Erythroblast (primary cell): ENCODE data around the gene SRF.
"Not testable (repeated sequence)": the region's sequence is repeated elsewhere in the genome, so short reads cannot be mapped to it uniquely, and the experiment has no call there.

ENCODE experiments used
- DNase-seq, 2 experiments: peaks; one replicate each; lab custom pipeline; 2025; lab: John Stamatoyannopoulos, UW
- GATA1 ChIP-seq: IDR thresholded peaks from 2 replicates; pipeline ENCODE4 v1.6.1; 2011; ENCODE audit warnings: low read depth, mild to moderate bottlenecking, control low read depth, low read length, moderate library complexity
- POLR2A ChIP-seq: IDR thresholded peaks from 2 replicates; pipeline ENCODE4 v1.6.1; 2011; ENCODE audit warnings: mild to moderate bottlenecking, low read length

SRF gene

GRCh38 chr6:43170931-43171706 lies at the start of gene SRF:
Gene SRF (plus strand): TSS chr6:43171269. CDS start chr6:43171657, 388 bp downstream.
- DNase-seq, result peak; percentile 99
- TF ChIP-seq GATA1 (no peak), POLR2A (peak; percentile 89)

GRCh38 chr6:43122146-43122545 lies 48.9 kb upstream of the SRF start:
- TF ChIP-seq GATA1 (no peak), POLR2A (no peak)
- no peak for DNase-seq

- DNase-seq, result no peak
- TF ChIP-seq GATA1, result no peak
Measured at GRCh38 chr6:43123461-43124314, 47.4 kb upstream of the SRF start.

- no peak for TF ChIP-seq GATA1
- no peak for TF ChIP-seq POLR2A
- DNase-seq, result no peak
Measured at GRCh38 chr6:43124481-43124880, 46.6 kb upstream of the SRF start.

DNA sequence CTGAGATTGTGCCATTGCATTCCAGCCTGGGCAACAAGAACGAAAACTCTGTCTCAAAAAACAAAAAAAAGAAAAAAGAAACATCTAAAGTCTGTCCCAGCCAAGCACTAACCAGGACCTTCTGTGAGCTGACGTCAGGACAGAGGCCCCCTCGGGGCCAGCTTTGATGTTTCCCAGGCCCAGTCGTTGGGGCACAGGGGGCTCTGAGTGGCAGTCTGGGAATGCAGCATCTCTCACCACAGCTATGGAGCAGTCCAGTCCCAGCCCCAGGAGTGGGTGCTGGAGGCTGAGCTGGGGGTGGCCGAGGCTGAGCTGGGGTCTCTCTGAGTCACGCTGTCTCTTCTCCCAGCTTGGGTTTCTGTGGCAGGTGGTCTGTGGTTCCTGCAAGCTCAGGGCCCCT lies 46.0 kb upstream of the SRF start:
- no peak for DNase-seq
- TF ChIP-seq POLR2A (no peak), GATA1 (no peak)

GRCh38 chr6:43125555-43125954 lies 45.5 kb upstream of the SRF start:
- DNase-seq, result no peak

GRCh38 chr6:43127180-43127579 lies 43.9 kb upstream of the SRF start:
- no peak for DNase-seq
- TF ChIP-seq GATA1, result no peak

More at GRCh38 chr6:43125555-43125954, 45.5 kb upstream of the SRF start:
- TF ChIP-seq GATA1, result no peak
- TF ChIP-seq POLR2A, result no peak

GRCh38 chr6:43127877-43128276 lies 43.2 kb upstream of the SRF start:
- TF ChIP-seq POLR2A, result no peak
- no peak for DNase-seq

- DNase-seq, result no peak
- TF ChIP-seq POLR2A, result no peak
- no peak for TF ChIP-seq GATA1
Measured at GRCh38 chr6:43128926-43129325, 42.1 kb upstream of the SRF start.

- peak; percentile 31 to 47 for DNase-seq
- TF ChIP-seq GATA1 (no peak), POLR2A (no peak)
Measured at GRCh38 chr6:43129434-43130194, 41.5 kb upstream of the SRF start.

DNA sequence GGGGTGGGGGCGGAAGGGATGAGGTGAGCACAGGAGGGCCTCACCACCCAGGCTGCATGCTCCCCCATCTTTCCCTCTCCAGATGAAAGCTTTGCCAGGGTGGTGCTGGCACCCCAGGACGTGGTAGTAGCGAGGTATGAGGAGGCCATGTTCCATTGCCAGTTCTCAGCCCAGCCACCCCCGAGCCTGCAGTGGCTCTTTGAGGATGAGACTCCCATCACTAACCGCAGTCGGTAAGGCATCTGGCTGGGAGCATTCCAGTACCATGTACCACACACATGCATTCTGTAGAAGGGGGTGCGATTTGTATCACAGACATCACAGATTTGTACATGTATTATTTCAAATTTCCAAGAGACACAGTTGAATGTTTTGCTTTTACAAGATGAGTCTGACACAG lies 40.6 kb upstream of the SRF start:
- DNase-seq, result no peak
- TF ChIP-seq POLR2A (no peak), GATA1 (no peak)

GRCh38 chr6:43131379-43131778 lies 39.7 kb upstream of the SRF start:
- not testable (repeated sequence) for DNase-seq

- no peak for DNase-seq
- TF ChIP-seq GATA1 (no peak), POLR2A (no peak)
Measured at GRCh38 chr6:43138267-43138666, 32.8 kb upstream of the SRF start.

DNA sequence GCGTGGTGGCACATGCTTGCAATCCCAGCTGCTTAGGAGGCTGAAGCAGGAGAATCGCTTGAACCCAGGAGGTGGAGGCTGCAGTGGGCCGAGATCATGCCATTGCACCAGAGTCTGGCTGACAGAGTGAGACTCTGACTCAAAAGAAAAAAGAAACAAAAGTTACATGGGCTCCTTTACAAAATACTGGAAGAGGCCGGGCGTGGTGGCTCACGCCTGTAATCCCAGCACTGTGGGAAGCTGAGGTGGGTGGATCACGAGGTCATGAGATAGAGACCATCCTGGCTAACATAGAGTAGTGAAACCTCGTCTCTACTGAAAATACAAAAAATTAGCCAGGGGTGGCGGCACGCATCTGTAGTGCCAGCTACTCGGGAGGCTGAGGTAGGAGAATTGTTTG lies 31.1 kb upstream of the SRF start:
- not testable (repeated sequence) for DNase-seq
